HepG2 (cell line): ENCODE results near the gene NDUFV1. TPM values are rescaled to one million over a fixed set of nuclear protein-coding genes. Genes with fewer than 3 reads are reported as not detected.

Experiments
- ESRRA ChIP-seq: sonication (generic); formaldehyde crosslinking; IDR thresholded peaks from 2 replicates; pipeline ENCODE4 v1.5.1; 2020; ENCODE audit warnings: mild to moderate bottlenecking, low read depth, missing genetic modification reagents
- KLF6 ChIP-seq: IDR thresholded peaks from 2 replicates; pipeline ENCODE4 v1.8.0; 2016; ENCODE audit warnings: missing biosample characterization, missing genetic modification reagents
- PHF20 ChIP-seq: sonication (generic); formaldehyde crosslinking; IDR thresholded peaks from 2 replicates; pipeline ENCODE4 v1.5.0; 2020; ENCODE audit warnings: mild to moderate bottlenecking, missing genetic modification reagents
- RNF2 ChIP-seq: fragments of 450-650 bp; conservative IDR thresholded peaks from 2 replicates; pipeline ENCODE4 v1.6.1; 2016; ENCODE audit warnings: low read depth
- RXRA ChIP-seq: sonication (generic); formaldehyde crosslinking; IDR thresholded peaks from 2 replicates; pipeline ENCODE4 v1.5.1; 2020; ENCODE audit warnings: missing genetic modification reagents
- SOX13 ChIP-seq, 3 experiments: fragments of 450-650 bp in 1 of 3; sonication (generic) in 1 of 3; formaldehyde crosslinking in 1 of 3; IDR thresholded peaks in 2 of 3; conservative IDR thresholded peaks in 1 of 3; 2 replicates each; pipeline versions ENCODE4 v1.5.0 to v1.6.1; 2016 to 2020; ENCODE audit warnings: antibody characterized with exemption in 1 of 3, mild to moderate bottlenecking in 1 of 3, missing compliant biosample characterization in 1 of 3, missing genetic modification reagents in 1 of 3, moderate library complexity in 1 of 3
- SP2 ChIP-seq: sonication (generic); formaldehyde crosslinking; IDR thresholded peaks from 2 replicates; pipeline ENCODE4 v1.5.1; 2020; ENCODE audit warnings: mild to moderate bottlenecking, missing genetic modification reagents
- TRIM24 ChIP-seq: sonication (generic); formaldehyde crosslinking; IDR thresholded peaks from 2 replicates; pipeline ENCODE4 v1.8.0; 2022; ENCODE audit warnings: mild to moderate bottlenecking, missing genetic modification reagents
- YY1 ChIP-seq: IDR thresholded peaks from 2 replicates; pipeline ENCODE4 v1.6.1; 2011; ENCODE audit warnings: low read length, low read depth, moderate library complexity, mild to moderate bottlenecking; ENCODE audit not compliant: insufficient read depth, insufficient replicate concordance
- ZNF136 ChIP-seq: sonication (generic); formaldehyde crosslinking; IDR thresholded peaks from 2 replicates; pipeline ENCODE4 v1.8.1; 2022; ENCODE audit warnings: low read depth, mild to moderate bottlenecking, moderate library complexity, missing genetic modification reagents
- ZNF224 ChIP-seq: sonication (generic); formaldehyde crosslinking; IDR thresholded peaks from 2 replicates; pipeline ENCODE4 v1.5.0; 2020; ENCODE audit warnings: mild to moderate bottlenecking, missing genetic modification reagents
- ZNF446 ChIP-seq: sonication (generic); formaldehyde crosslinking; IDR thresholded peaks from 2 replicates; pipeline ENCODE4 v1.5.0; 2020; ENCODE audit warnings: mild to moderate bottlenecking, missing genetic modification reagents
- ZNF546 ChIP-seq: sonication (generic); formaldehyde crosslinking; conservative IDR thresholded peaks from 2 replicates; pipeline ENCODE4 v1.8.1; 2023; ENCODE audit warnings: mild to moderate bottlenecking, missing genetic modification reagents
- ZNF629 ChIP-seq: sonication (generic); formaldehyde crosslinking; conservative IDR thresholded peaks from 2 replicates; pipeline ENCODE4 v1.5.0; 2020; ENCODE audit warnings: missing genetic modification reagents
- ZSCAN9 ChIP-seq: IDR thresholded peaks from 2 replicates; pipeline ENCODE4 v1.6.1; 2016; ENCODE audit warnings: borderline replicate concordance
- polyA plus RNA-seq, 8 experiments: library from polyadenylated mRNA; depleted of rRNA in 3 of 8; stranded (reverse) in 7 of 8; unstranded in 1 of 8; fragments of >200 nt; fragmentation: Illumina TruSeq in 4 of 8; extraction: Trizol in 4 of 8; gene quantifications; 2 replicates each; pipeline versions ENCODE4 v1.2.1 to v1.2.3, GENCODE V29; 2011 to 2016; ENCODE audit warnings: low read depth in 4 of 8, missing spikeins in 1 of 8, mixed read lengths in 1 of 8; ENCODE audit not compliant: insufficient read depth in 1 of 8
- total RNA-seq, 5 experiments: library from RNA; depleted of rRNA; stranded (reverse); fragments of >200 nt; fragmentation: Illumina TruSeq; extraction: Trizol; gene quantifications; 2 replicates each; pipeline ENCODE4 v1.2.3, GENCODE V29; 2016; ENCODE audit warnings: low read depth in 1 of 5
- TF ChIP-seq, protein P1 (sequence below): sonication (generic); formaldehyde crosslinking; IDR thresholded peaks from 2 replicates; pipeline ENCODE4 v1.4.0; 2020; ENCODE audit warnings: missing genetic modification reagents
- TF ChIP-seq, protein P2 (sequence below): sonication (generic); formaldehyde crosslinking; IDR thresholded peaks from 2 replicates; pipeline ENCODE4 v1.5.1; 2020; ENCODE audit warnings: mild to moderate bottlenecking, missing genetic modification reagents, moderate library complexity
- TF ChIP-seq, protein P3 (sequence below): IDR thresholded peaks from 2 replicates; pipeline ENCODE4 v1.6.1; 2016; ENCODE audit warnings: missing biosample characterization, missing genetic modification reagents, low read depth
- TF ChIP-seq, protein P4 (sequence below): sonication (generic); formaldehyde crosslinking; IDR thresholded peaks from 2 replicates; pipeline ENCODE4 v1.4.0; 2020; ENCODE audit warnings: missing genetic modification reagents, borderline replicate concordance

The NDUFV1 gene
- total and polyA plus RNA-seq, 2 of the 13 experiments (the other 11 are each of a cell fraction or from before 2014, with no cell fraction given) = 88.9 to 137 TPM

DNA sequence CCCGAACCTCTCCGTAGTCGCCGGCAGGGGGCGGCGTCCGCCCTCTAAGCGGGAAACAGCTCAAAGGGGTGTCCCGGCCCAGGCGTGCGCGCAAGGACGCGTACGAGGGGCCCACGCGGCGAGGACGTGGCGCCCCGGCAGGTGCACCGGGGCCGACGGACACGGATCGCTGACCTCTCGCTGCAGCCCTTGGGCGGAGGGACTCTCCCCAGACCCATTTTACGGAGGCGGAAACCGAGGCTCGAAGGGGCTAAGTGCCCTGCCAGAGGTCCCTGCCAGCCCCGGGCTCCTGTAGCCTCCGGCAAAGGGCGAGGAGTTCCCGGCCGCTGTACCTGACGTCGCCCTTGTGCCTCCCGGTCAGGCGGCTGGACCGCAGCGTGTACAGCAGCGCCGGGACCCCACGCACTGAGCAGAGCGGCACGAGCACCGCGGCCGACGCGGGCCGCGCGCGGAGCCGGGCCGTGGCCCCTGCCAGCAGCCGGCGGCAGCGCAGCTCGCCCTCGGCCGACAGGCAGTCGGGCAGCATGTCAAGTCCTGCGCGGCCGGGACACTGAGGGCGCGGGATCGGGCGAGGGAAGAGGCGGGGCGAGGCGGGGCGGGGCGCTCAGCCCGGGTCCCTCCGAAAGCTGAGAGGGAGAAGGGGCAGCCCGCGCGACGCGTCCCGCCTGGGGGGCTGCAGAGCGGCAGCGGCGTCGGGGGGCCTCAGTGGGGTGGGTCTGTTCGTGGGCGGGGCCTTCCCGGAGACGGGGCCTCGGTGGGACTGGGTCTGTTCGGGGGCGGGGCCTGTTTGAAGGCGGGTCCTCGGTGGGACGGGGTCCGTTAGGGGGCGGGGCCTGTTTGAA, 22.9 kb downstream of the NDUFV1 start, which contains the start of gene NUDT8 (continued):
- TF ChIP-seq ESRRA (CRISPR knock-in tag) (0 out of 2 replicates have a peak, but pooled peaks have one; percentile 43), SP2 (CRISPR knock-in tag) (peak; percentile 15; the same call in 1 of the 2 replicates), SOX13 (IDR thresholded peaks at IDR 0.05) (no peak), SOX13 (CRISPR knock-in tag; conservative IDR thresholded peaks at IDR 0.05 in 1 of 2, IDR thresholded peaks at IDR 0.05 in 1 of 2) (0 out of 4 replicates have a peak, but pooled peaks of 1 of the 2 experiments have one; percentile 39), ZNF546 (CRISPR knock-in tag) (0 out of 2 replicates have a peak, but pooled peaks have one; percentile 71), RXRA (CRISPR knock-in tag) (peak; percentile 71), ZNF629 (CRISPR knock-in tag) (peak; percentile 98), ZSCAN9 (peak; percentile 76; the same call in 1 of the 2 replicates), RNF2 (peak; percentile 79; the same call in 1 of the 2 replicates), ZNF224 (CRISPR knock-in tag) (no peak), YY1 (no peak), ZNF136 (no peak), ZNF446 (CRISPR knock-in tag) (no peak), PHF20 (CRISPR knock-in tag) (0 out of 2 replicates have a peak, but pooled peaks have one; percentile 49), TRIM24 (CRISPR knock-in tag) (no peak), KLF6 (peak; percentile 46; the same call in 1 of the 2 replicates)
- TF ChIP-seq, protein P1, sequence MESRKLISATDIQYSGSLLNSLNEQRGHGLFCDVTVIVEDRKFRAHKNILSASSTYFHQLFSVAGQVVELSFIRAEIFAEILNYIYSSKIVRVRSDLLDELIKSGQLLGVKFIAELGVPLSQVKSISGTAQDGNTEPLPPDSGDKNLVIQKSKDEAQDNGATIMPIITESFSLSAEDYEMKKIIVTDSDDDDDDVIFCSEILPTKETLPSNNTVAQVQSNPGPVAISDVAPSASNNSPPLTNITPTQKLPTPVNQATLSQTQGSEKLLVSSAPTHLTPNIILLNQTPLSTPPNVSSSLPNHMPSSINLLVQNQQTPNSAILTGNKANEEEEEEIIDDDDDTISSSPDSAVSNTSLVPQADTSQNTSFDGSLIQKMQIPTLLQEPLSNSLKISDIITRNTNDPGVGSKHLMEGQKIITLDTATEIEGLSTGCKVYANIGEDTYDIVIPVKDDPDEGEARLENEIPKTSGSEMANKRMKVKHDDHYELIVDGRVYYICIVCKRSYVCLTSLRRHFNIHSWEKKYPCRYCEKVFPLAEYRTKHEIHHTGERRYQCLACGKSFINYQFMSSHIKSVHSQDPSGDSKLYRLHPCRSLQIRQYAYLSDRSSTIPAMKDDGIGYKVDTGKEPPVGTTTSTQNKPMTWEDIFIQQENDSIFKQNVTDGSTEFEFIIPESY = peak; percentile 61; the same call in 1 of the 2 replicates
- TF ChIP-seq, protein P2, sequence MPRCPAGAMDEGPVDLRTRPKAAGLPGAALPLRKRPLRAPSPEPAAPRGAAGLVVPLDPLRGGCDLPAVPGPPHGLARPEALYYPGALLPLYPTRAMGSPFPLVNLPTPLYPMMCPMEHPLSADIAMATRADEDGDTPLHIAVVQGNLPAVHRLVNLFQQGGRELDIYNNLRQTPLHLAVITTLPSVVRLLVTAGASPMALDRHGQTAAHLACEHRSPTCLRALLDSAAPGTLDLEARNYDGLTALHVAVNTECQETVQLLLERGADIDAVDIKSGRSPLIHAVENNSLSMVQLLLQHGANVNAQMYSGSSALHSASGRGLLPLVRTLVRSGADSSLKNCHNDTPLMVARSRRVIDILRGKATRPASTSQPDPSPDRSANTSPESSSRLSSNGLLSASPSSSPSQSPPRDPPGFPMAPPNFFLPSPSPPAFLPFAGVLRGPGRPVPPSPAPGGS (CRISPR knock-in tag) = peak; percentile 82
- TF ChIP-seq, protein P3, sequence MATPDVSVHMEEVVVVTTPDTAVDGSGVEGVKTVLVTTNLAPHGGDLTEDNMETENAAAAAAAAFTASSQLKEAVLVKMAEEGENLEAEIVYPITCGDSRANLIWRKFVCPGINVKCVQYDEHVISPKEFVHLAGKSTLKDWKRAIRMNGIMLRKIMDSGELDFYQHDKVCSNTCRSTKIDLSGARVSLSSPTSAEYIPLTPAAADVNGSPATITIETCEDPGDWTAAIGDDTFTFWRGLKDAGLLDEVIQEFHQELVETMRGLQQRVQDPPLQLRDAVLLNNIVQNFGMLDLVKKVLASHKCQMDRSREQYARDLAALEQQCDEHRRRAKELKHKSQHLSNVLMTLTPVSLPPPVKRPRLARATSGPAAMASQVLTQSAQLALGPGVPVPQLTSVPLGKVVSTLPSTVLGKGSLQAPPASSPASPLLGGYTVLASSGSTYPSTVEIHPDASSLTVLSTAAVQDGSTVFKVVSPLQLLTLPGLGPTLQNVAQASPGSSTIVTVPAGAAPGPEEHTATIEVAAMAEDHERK = peak; percentile 21; the same call in 1 of the 2 replicates
- TF ChIP-seq, protein P4, sequence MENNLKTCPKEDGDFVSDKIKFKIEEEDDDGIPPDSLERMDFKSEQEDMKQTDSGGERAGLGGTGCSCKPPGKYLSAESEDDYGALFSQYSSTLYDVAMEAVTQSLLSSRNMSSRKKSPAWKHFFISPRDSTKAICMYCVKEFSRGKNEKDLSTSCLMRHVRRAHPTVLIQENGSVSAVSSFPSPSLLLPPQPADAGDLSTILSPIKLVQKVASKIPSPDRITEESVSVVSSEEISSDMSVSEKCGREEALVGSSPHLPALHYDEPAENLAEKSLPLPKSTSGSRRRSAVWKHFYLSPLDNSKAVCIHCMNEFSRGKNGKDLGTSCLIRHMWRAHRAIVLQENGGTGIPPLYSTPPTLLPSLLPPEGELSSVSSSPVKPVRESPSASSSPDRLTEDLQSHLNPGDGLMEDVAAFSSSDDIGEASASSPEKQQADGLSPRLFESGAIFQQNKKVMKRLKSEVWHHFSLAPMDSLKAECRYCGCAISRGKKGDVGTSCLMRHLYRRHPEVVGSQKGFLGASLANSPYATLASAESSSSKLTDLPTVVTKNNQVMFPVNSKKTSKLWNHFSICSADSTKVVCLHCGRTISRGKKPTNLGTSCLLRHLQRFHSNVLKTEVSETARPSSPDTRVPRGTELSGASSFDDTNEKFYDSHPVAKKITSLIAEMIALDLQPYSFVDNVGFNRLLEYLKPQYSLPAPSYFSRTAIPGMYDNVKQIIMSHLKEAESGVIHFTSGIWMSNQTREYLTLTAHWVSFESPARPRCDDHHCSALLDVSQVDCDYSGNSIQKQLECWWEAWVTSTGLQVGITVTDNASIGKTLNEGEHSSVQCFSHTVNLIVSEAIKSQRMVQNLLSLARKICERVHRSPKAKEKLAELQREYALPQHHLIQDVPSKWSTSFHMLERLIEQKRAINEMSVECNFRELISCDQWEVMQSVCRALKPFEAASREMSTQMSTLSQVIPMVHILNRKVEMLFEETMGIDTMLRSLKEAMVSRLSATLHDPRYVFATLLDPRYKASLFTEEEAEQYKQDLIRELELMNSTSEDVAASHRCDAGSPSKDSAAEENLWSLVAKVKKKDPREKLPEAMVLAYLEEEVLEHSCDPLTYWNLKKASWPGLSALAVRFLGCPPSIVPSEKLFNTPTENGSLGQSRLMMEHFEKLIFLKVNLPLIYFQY (CRISPR knock-in tag) = peak; percentile 79
